Ovary (tissue), 3 donors: ENCODE measurements around the gene DRAM2.

Experiments used
- CTCF ChIP-seq, 3 donors: fragments of 450-650 bp in 2 of 3; fragments of 200-600 bp in 1 of 3; IDR thresholded peaks; one replicate each; pipeline versions ENCODE4 v1.5.1 to v1.8.0; 2016 to 2022; ENCODE audit warnings: antibody characterized with exemption in 3 of 3, mild to moderate bottlenecking in 1 of 3
- EP300 ChIP-seq: sonication (generic); formaldehyde crosslinking; IDR thresholded peaks from one replicate; pipeline ENCODE4 v1.6.1; 2017; ENCODE audit warnings: antibody characterized with exemption
- POLR2A ChIP-seq: fragments of 450-650 bp; IDR thresholded peaks from one replicate; pipeline ENCODE4 v1.6.1; 2017; ENCODE audit warnings: antibody characterized with exemption, mild to moderate bottlenecking, moderate library complexity
- donor health status: DM: no; HTN: no; CAD: no.

GRCh38 chr1:111179968-111180533 is 40.2 kb upstream of the DRAM2 start:
- TF ChIP-seq CTCF (IDR thresholded peaks at IDR 0.05) (no peak), POLR2A (no peak), EP300 (no peak)
